Loucy (cell line): ENCODE results near the gene RBMS2.
A peak's percentile ranks its signal among the peaks of the same experiment; 100 is the strongest.

Experiments
- H2AFZ ChIP-seq: fragments of 200-600 bp; sonication (generic); 2 replicates; pipeline ENCODE4 v1.6.0; 2016; ENCODE audit warnings: antibody characterized with exemption, mild to moderate bottlenecking, low read length, moderate library complexity
- H3F3A ChIP-seq: fragments of 200-600 bp; 2 replicates; pipeline ENCODE4 v1.6.0; 2016; ENCODE audit warnings: antibody characterized with exemption, low read depth, mild to moderate bottlenecking
- H3K27me3 ChIP-seq: fragments of 200-600 bp; sonication (generic); 2 replicates; pipeline ENCODE4 v1.6.1; 2014; ENCODE audit warnings: low read length, mild to moderate bottlenecking; ENCODE audit not compliant: insufficient read depth, poor library complexity, severe bottlenecking
- H3K36me3 ChIP-seq: fragments of 200-600 bp; sonication (generic); 2 replicates; pipeline ENCODE4 v1.6.1; 2016; ENCODE audit warnings: low read length; ENCODE audit not compliant: insufficient read depth
- H3K4me1 ChIP-seq: fragments of 200-600 bp; sonication (generic); 2 replicates; pipeline ENCODE4 v1.5.1; 2014; ENCODE audit warnings: low read length, mild to moderate bottlenecking; ENCODE audit not compliant: insufficient read depth, poor library complexity, severe bottlenecking
- H3K4me2 ChIP-seq: fragments of 200-600 bp; sonication (generic); 2 replicates; pipeline ENCODE4 v1.6.0; 2014; ENCODE audit warnings: antibody characterized with exemption, low read length, low read depth, mild to moderate bottlenecking; ENCODE audit not compliant: poor library complexity, severe bottlenecking
- H3K4me3 ChIP-seq: fragments of 200-600 bp; sonication (generic); 2 replicates; pipeline ENCODE4 v1.5.1; 2014; ENCODE audit warnings: low read length, mild to moderate bottlenecking, mixed read lengths; ENCODE audit not compliant: poor library complexity, severe bottlenecking
- H3K79me2 ChIP-seq: fragments of 200-600 bp; sonication (generic); 2 replicates; pipeline ENCODE4 v1.6.1; 2014; ENCODE audit warnings: low read length; ENCODE audit not compliant: insufficient read depth
- H3K9ac ChIP-seq: fragments of 200-600 bp; sonication (generic); 2 replicates; pipeline ENCODE4 v1.6.0; 2014; ENCODE audit warnings: mild to moderate bottlenecking, low read depth, low read length, moderate library complexity; ENCODE audit not compliant: poor library complexity, severe bottlenecking
- H3K9me2 ChIP-seq: fragments of 200-600 bp; sonication (generic); replicated peaks from 2 replicates; pipeline ENCODE4 v1.6.1; 2016; ENCODE audit warnings: low read depth, low read length, mixed read lengths
- H3K9me3 ChIP-seq: fragments of 200-600 bp; sonication (generic); 2 replicates; pipeline ENCODE4 v1.6.1; 2014; ENCODE audit warnings: mild to moderate bottlenecking, antibody characterized with exemption, low read length, low read depth; ENCODE audit not compliant: insufficient read depth
- H4K20me1 ChIP-seq: fragments of 200-600 bp; sonication (generic); 2 replicates; pipeline ENCODE4 v1.6.0; 2014; ENCODE audit warnings: antibody characterized with exemption, low read length, mild to moderate bottlenecking; ENCODE audit not compliant: insufficient read depth, poor library complexity, severe bottlenecking
- CTCF ChIP-seq: fragments of 200-600 bp; sonication (generic); conservative IDR thresholded peaks from 2 replicates; pipeline ENCODE4 v1.5.1; 2014; ENCODE audit warnings: mild to moderate bottlenecking, antibody characterized with exemption, low read length
- EZH2phosphoT487 ChIP-seq: fragments of 200-600 bp; IDR thresholded peaks from 2 replicates; pipeline ENCODE4 v1.6.1; 2018; ENCODE audit warnings: antibody characterized with exemption, mild to moderate bottlenecking, moderate library complexity, borderline replicate concordance

RBMS2 gene

DNA sequence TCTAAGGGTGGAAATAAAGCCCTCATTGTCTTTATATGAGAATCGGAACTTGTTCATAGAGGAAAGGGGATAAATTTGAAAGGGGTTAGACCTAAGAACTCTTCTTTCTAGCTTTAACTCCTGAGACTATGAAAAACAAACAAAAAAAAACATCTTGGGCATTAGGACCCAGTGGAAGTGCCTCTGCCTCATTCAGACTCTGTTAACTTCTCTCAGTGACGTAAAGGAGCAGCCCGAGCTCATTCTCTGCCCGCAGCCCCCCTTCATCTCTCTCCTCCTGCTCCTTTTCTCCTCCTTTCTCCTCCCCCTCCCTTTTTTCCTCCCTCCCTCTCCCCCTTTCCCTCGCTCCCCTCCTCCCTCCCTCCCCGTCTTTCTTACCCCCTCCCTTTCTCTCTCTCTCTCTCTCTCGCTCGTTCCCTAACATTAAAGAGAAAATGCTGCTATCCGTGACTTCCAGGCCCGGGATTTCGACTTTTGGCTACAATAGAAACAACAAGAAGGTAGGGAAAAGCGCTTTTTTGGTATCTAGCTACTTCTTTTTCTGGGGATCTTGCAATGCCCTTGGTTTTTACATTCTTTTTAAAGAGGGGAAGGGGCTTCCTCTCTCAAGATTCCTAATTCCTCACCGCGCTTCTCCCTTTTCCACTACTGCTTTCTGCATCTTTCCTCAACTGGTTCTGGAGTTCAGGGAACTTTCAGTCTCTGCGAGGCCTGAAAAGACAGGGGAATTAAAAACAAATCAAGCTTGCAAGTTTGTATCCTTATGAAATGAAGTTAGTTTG lies at the start of gene RBMS2:
Gene RBMS2 (plus strand): TSS at position 231 of the 782 bp plus-strand sequence. CDS start 204 bp downstream, at position 435.
- H3K27me3 ChIP-seq, result no peaks in the 10 kb centered on the region
- no peaks in the 10 kb centered on the region for H3K9me2 ChIP-seq
- H3K4me3 ChIP-seq, result peak within 1 kb of the TSS; percentile 75
- no peaks in the 10 kb centered on the region for H3K36me3 ChIP-seq
- peak within 1 kb of the TSS; percentile 87 for H2AFZ ChIP-seq
- H3K9me3 ChIP-seq, result no peaks in the 10 kb centered on the region
- H3K79me2 ChIP-seq, result peaks cover 7% of the 10 kb centered on the region
- peaks cover 24% of the 10 kb centered on the region for H3K4me1 ChIP-seq
- H3K9ac ChIP-seq, result peak within 1 kb of the TSS; percentile 73
- no peaks in the 10 kb centered on the region for H3F3A ChIP-seq
- no peaks in the 10 kb centered on the region for H4K20me1 ChIP-seq
- TF ChIP-seq CTCF (no peak), EZH2phosphoT487 (no peak)
- H3K4me2 ChIP-seq, result peak within 1 kb of the TSS; percentile 87

DNA sequence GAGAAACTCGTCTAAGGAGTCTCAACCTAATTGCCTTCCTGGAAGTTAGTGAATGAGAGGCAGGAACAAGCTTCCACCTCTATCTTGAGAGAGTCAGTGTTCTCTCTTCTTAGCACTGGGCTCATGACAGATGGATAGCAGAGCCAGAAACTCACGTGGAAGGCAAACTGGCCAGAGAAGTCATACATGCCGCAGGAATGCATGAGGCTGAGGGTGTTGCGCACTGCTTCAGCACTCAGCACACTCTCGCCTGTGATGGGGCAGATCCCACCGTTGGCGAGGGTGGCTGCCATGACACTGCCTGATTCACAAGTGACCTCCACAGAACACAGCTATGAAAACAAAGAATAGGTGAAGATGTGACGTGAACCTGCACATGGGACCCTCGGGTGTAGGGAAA lies 47.2 kb upstream of the RBMS2 start:
- no peak for TF ChIP-seq EZH2phosphoT487
- TF ChIP-seq CTCF, result no peak
- H3K79me2 ChIP-seq, result peaks cover 29% of the 10 kb centered on the region
- no peaks in the 10 kb centered on the region for H4K20me1 ChIP-seq
- H3K36me3 ChIP-seq, result no peaks in the 10 kb centered on the region
- H3K4me1 ChIP-seq, result peaks cover 23% of the 10 kb centered on the region
- H2AFZ ChIP-seq, result no peak overlapping the region
- no peak overlapping the region for H3K4me2 ChIP-seq
- H3K4me3 ChIP-seq, result no peak overlapping the region
- H3F3A ChIP-seq, result no peaks in the 10 kb centered on the region
- H3K9me3 ChIP-seq, result no peaks in the 10 kb centered on the region
- H3K9me2 ChIP-seq, result no peaks in the 10 kb centered on the region
- no peaks in the 10 kb centered on the region for H3K27me3 ChIP-seq
- H3K9ac ChIP-seq, result no peak overlapping the region

DNA sequence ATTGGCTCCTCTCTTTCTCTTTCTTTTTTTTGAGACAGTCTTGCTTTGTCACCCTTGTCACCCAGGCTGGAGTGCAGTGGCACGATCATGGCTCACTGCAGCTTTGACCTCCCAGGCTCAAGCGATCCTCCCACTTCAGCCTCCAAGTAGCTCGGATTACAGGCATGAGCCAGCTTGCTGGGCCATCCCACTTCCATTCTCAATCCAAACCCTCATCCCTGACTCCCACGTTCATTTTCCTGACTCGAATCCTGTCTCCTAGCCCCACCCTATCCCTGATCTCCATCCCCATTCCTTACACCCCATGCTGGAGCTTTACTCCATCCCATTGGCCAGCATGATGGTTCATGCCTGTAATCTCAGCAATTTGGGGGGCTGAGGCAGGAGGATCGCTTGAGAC lies 45.5 kb upstream of the RBMS2 start:
- Histone ChIP-seq H3F3A (no peaks in the 10 kb centered on the region), H4K20me1 (no peaks in the 10 kb centered on the region), H3K36me3 (no peaks in the 10 kb centered on the region), H3K27me3 (no peaks in the 10 kb centered on the region), H3K9me2 (no peaks in the 10 kb centered on the region), H3K9ac (no peak overlapping the region), H3K4me3 (no peak overlapping the region), H3K4me2 (no peak overlapping the region), H3K79me2 (peaks cover 11% of the 10 kb centered on the region; the same call in 1 of the 2 replicates), H2AFZ (no peak overlapping the region), H3K9me3 (no peaks in the 10 kb centered on the region), H3K4me1 (peaks cover 6% of the 10 kb centered on the region)
- TF ChIP-seq EZH2phosphoT487 (no peak), CTCF (no peak)
